HepG2 (cell line): ENCODE results near the gene DMTF1. TPM values are rescaled to one million over a fixed set of nuclear protein-coding genes. Genes with fewer than 3 reads are reported as not detected.

ENCODE experiments used
- ATAC-seq: fragments of 200-7000 bp; cut with Tn5 transposase; 3 replicates; pipeline ENCODE4 v1.9.1; 2020; ENCODE audit warnings: mild to moderate bottlenecking, moderate library complexity
- BruUV-seq: library from RNA; stranded (reverse); fragments of 400-500 nt; replicated peaks from 2 replicates; lab custom pipeline; 2021; lab: Mats Ljungman, UMichigan
- CTCF ChIA-PET: fragments of 300-600 bp; formaldehyde crosslinking; extraction: SDS; loops from one replicate; lab custom pipeline; 2021; ENCODE audit warnings: low total read pairs, inconsistent platforms, low intra/inter-chr PET ratio; lab: Yijun Ruan, JAX
- POLR2A ChIA-PET: fragments of 350-600 bp; sonication (Branson Sonifier 250); formaldehyde crosslinking; loops from one replicate; lab custom pipeline; 2020; ENCODE audit warnings: antibody characterized with exemption, inconsistent platforms; lab: Yijun Ruan, JAX
- DNase-seq: peaks from one replicate; pipeline ENCODE4 v3.0.0-alpha.2; 2015; ENCODE audit warnings: low spot score
- FAIRE-seq: peaks from 3 replicates; lab custom pipeline; 2011; peaks lifted over from hg19 to GRCh38; lab: Jason Lieb, UNC
- H2AFZ ChIP-seq: one replicate; pipeline ENCODE4 v1.6.1; 2011; ENCODE audit warnings: low read length, inconsistent platforms
- H3K27ac ChIP-seq: fragments of 300-600 bp; 3 replicates; pipeline ENCODE4 v1.8.0; 2011; ENCODE audit warnings: mixed run types, mild to moderate bottlenecking, mixed read lengths, low read length, inconsistent platforms; ENCODE audit not compliant: insufficient read depth; ENCODE audit errors: extremely low read length
- H3K27me3 ChIP-seq, 2 experiments: fragments of 200-600 bp in 1 of 2; 2 replicates in 1 of 2; 3 replicates in 1 of 2; pipeline versions ENCODE4 v1.6.0 to v1.8.0; 2011; ENCODE audit warnings: low read length in 2 of 2, mild to moderate bottlenecking in 2 of 2, moderate library complexity in 2 of 2, inconsistent platforms in 1 of 2; ENCODE audit not compliant: insufficient read depth in 2 of 2, control insufficient read depth in 1 of 2
- H3K36me3 ChIP-seq, 2 experiments: fragments of 200-600 bp in 1 of 2; replicated peaks in 1 of 2; 2 replicates in 1 of 2; 3 replicates in 1 of 2; pipeline versions ENCODE4 v1.5.1 to v1.8.0; 2011; ENCODE audit warnings: low read length in 2 of 2, inconsistent platforms in 1 of 2; ENCODE audit not compliant: insufficient read depth in 2 of 2, control insufficient read depth in 1 of 2
- H3K4me1 ChIP-seq: 2 replicates; pipeline ENCODE4 v1.5.1; 2012; ENCODE audit warnings: low read length, inconsistent platforms; ENCODE audit not compliant: insufficient read depth
- H3K4me2 ChIP-seq: 2 replicates; pipeline ENCODE4 v1.6.0; 2011; ENCODE audit warnings: low read depth, low read length, inconsistent platforms
- H3K4me3 ChIP-seq, 3 experiments: fragments of 200-600 bp in 1 of 3; sonication (generic), shearing (Covaris generic) in 1 of 3; replicated peaks in 1 of 3; 2 replicates each; pipeline ENCODE4 v1.5.1; 2011 to 2016; ENCODE audit warnings: low read length in 3 of 3, inconsistent platforms in 2 of 3, low read depth in 2 of 3, mild to moderate bottlenecking in 2 of 3, control low read depth in 1 of 3, mixed read lengths in 1 of 3; ENCODE audit not compliant: insufficient read depth in 1 of 3
- H3K79me2 ChIP-seq: one replicate; pipeline ENCODE4 v1.6.1; 2011; ENCODE audit warnings: low read length, inconsistent platforms; ENCODE audit not compliant: insufficient read depth
- H3K9ac ChIP-seq: 2 replicates; pipeline ENCODE4 v1.6.0; 2011; ENCODE audit warnings: mild to moderate bottlenecking, low read depth, low read length, inconsistent platforms; ENCODE audit not compliant: insufficient read depth
- H3K9me3 ChIP-seq: 2 replicates; pipeline ENCODE4 v1.5.1; 2012; ENCODE audit warnings: mild to moderate bottlenecking, low read length
- H4K20me1 ChIP-seq: 2 replicates; pipeline ENCODE4 v1.6.0; 2011; ENCODE audit warnings: inconsistent platforms, mild to moderate bottlenecking, low read length, moderate library complexity; ENCODE audit not compliant: insufficient read depth
- SMARCE1 ChIP-seq: fragments of 450-650 bp; IDR thresholded peaks from 2 replicates; pipeline ENCODE4 v1.6.1; 2017; ENCODE audit warnings: borderline replicate concordance
- TEAD2 ChIP-seq: sonication (generic); formaldehyde crosslinking; IDR thresholded peaks from 2 replicates; pipeline ENCODE4 v1.9.0; 2021; ENCODE audit warnings: missing genetic modification reagents
- ZNF574 ChIP-seq: sonication (generic); formaldehyde crosslinking; IDR thresholded peaks from 2 replicates; pipeline ENCODE4 v1.4.0; 2020; ENCODE audit warnings: missing genetic modification reagents
- ZNF687 ChIP-seq: sonication (generic); formaldehyde crosslinking; IDR thresholded peaks from 2 replicates; pipeline ENCODE4 v1.5.1; 2020; ENCODE audit warnings: mild to moderate bottlenecking, missing genetic modification reagents, moderate library complexity
- ZNF761 ChIP-seq: sonication (generic); formaldehyde crosslinking; conservative IDR thresholded peaks from 2 replicates; pipeline ENCODE4 v1.4.0; 2020; ENCODE audit warnings: mild to moderate bottlenecking, missing genetic modification reagents
- WGBS: methylation state at CpG from one replicate; pipeline ENCODE4 v1.1.6; 2017; ENCODE audit warnings: low lambda C conversion rate; 5-methylcytosine and 5-hydroxymethylcytosine counted together
- in situ Hi-C: cut with HindIII; loops from 2 replicates; pipeline ENCODE4 v1.10.0; 2017; ENCODE audit warnings: low pct_unique_long_range_greater_than_20kb; ENCODE audit not compliant: extremely low pct_ligation_motif_present
- intact Hi-C: fragments of 100-400 bp; cut with micrococcal nuclease; formaldehyde crosslinking; loops from one replicate; pipeline ENCODE4 v1.10.0; 2022; ENCODE audit not compliant: unreplicated experiment
- polyA plus RNA-seq, 8 experiments: library from polyadenylated mRNA; depleted of rRNA in 3 of 8; stranded (reverse) in 7 of 8; unstranded in 1 of 8; fragments of >200 nt; fragmentation: Illumina TruSeq in 4 of 8; extraction: Trizol in 4 of 8; gene quantifications; 2 replicates each; pipeline versions ENCODE4 v1.2.1 to v1.2.3, GENCODE V29; 2011 to 2016; ENCODE audit warnings: low read depth in 4 of 8, missing spikeins in 1 of 8, mixed read lengths in 1 of 8; ENCODE audit not compliant: insufficient read depth in 1 of 8
- total RNA-seq, 5 experiments: library from RNA; depleted of rRNA; stranded (reverse); fragments of >200 nt; fragmentation: Illumina TruSeq; extraction: Trizol; gene quantifications; 2 replicates each; pipeline ENCODE4 v1.2.3, GENCODE V29; 2016; ENCODE audit warnings: low read depth in 1 of 5

Gene DMTF1
- total and polyA plus RNA-seq, 2 of the 13 experiments (the other 11 are each of a cell fraction or from before 2014, with no cell fraction given) = 45.8 to 132 TPM

GRCh38 chr7:87146740-87147386 is 5.4 kb upstream of the DMTF1 start:
- H3K9me3 ChIP-seq = no peaks in the 10 kb centered on the region
- TF ChIP-seq ZNF687 (CRISPR knock-in tag) (0 out of 2 replicates have a peak, but pooled peaks have one; percentile 9), ZNF761 (no peak), TEAD2 (no peak), SMARCE1 (no peak), ZNF574 (CRISPR knock-in tag) (no peak)
- no TSS peak for BruUV-seq
- peak overlapping the region; percentile 19; the same call in 1 of the 2 replicates for H3K4me2 ChIP-seq
- H3K27me3 ChIP-seq = peaks cover 0 to 4% of the 10 kb centered on the region in 2 experiments; a peak in 1 of 5 replicates
- WGBS = 65% methylated on average over 17 of the region's 25 CpGs
- no peak overlapping the region for H3K27ac ChIP-seq
- no peak overlapping the region for H3K4me3 ChIP-seq
- no peak for DNase-seq
- FAIRE-seq = no peak
- H3K79me2 ChIP-seq = no peaks in the 10 kb centered on the region
- in situ Hi-C loops = no loop called here
- no peak; the same call in 2 of the 3 replicates for ATAC-seq
- intact Hi-C loops = no loop called here
- POLR2A ChIA-PET = no interaction called here
- no peak overlapping the region for H3K9ac ChIP-seq
- CTCF ChIA-PET = no interaction called here
- no peaks in the 10 kb centered on the region for H3K36me3 ChIP-seq
- no peak overlapping the region for H2AFZ ChIP-seq
- no peaks in the 10 kb centered on the region for H4K20me1 ChIP-seq
- H3K4me1 ChIP-seq = peaks cover 13% of the 10 kb centered on the region; the same call in 1 of the 2 replicates
